Measurements from ENCODE around the gene FAM117B.

GRCh38 chr2:202786842-202787241 lies 152.1 kb downstream of the FAM117B start:
- TF ChIP-seq CTCF (IDR thresholded peaks at IDR 0.05; ENCODE audit: low read depth, low read length): no peak
- no peak for TF ChIP-seq POLR2A (IDR thresholded peaks at IDR 0.05; ENCODE audit: extremely low read depth, insufficient read length)
